HepG2 (cell line): ENCODE data around the gene NKX1-1.

Experiments
- CTCF ChIP-seq: sonication (generic); formaldehyde crosslinking; IDR thresholded peaks from 2 replicates; pipeline ENCODE4 v1.5.0; 2020; ENCODE audit warnings: mild to moderate bottlenecking, missing genetic modification reagents, moderate library complexity
- NFIC ChIP-seq: IDR thresholded peaks from 2 replicates; pipeline ENCODE4 v1.6.1; 2012; ENCODE audit warnings: mild to moderate bottlenecking, low read length, inconsistent platforms
- ZNF576 ChIP-seq: sonication (generic); formaldehyde crosslinking; IDR thresholded peaks from 2 replicates; pipeline ENCODE4 v1.4.0; 2020; ENCODE audit warnings: mild to moderate bottlenecking, missing genetic modification reagents

DNA sequence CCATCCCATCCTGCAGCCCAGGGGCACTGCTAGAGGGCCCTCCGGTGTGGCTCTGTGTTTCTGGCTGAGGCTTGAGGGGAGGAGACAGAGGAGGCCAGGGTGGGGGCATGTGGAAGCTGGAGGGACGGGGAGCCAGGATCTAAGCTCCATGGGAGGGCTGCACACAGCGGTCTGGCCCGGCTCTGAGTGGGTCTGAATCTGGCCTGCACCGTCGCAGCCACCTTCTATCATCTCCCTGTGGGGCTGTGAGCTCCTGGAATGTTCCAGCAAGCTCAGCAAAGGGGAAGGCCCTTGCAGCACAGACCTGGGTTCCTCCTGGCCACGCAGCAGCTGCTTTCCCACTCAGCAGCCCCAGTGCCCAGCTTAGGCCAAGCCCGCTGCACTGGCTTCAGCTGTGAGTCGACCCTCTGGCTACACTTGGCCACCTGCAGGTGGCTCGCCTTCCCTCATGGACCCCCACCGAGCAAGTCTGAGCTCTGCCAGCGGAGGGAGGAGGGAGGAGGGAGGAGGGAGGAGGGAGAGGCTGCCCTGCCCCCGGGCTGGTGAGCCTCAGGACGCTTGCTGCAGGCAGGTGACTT is 5.3 kb downstream of the NKX1-1 start:
- TF ChIP-seq CTCF (no peak), NFIC (no peak), ZNF576 (CRISPR knock-in tag) (no peak)
